ENCODE results near the gene LCP1.
A peak's percentile ranks its signal among the peaks of the same experiment; 100 is the strongest.

Gene LCP1

DNA sequence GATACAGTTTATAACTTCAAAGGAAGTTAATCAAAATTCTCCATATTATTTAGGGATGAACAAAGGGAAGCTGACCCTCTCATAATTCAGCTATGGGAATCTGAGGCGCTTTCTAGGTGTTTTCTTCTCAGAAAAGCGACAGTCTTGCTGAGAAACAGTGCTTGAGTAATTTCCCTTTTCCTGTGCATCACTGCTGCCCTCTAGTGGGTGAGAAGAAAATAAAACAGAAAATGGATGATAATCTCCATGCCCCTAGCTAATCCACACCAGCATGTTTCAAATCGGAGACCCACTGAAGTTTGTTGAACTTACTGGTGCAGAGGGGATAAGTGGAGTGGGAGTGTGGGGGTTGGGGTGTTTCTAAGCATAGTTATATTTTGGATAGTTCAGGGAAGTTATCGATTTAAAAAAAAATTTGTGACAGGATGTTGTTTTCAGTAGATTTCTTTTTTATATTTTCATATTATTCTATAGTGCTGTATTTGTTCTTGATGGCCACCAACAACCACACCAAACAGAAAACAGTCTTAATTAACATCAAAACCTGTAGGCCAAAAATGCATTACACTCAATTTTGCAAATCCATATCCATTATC lies 21.4 kb downstream of the LCP1 start:
- H3K4me1 Mint-ChIP-seq (ENCODE audit: low read depth), result peaks cover 52% of the 10 kb centered on the region
- peaks cover 88% of the 10 kb centered on the region for H3K36me3 Mint-ChIP-seq (ENCODE audit: low read depth)
- no peak overlapping the region for H3K4me3 Mint-ChIP-seq
- no peaks in the 10 kb centered on the region for H3K9me3 Mint-ChIP-seq
- peak overlapping the region; percentile 60 for H3K27ac Mint-ChIP-seq
- no peaks in the 10 kb centered on the region for H3K27me3 Mint-ChIP-seq
- intact Hi-C loops (cut with micrococcal nuclease), result loop anchor here (1.0 to 2.0 kb wide), 2 partner anchors 129 to 160 kb away; no protein-coding TSS in a partner anchor

DNA sequence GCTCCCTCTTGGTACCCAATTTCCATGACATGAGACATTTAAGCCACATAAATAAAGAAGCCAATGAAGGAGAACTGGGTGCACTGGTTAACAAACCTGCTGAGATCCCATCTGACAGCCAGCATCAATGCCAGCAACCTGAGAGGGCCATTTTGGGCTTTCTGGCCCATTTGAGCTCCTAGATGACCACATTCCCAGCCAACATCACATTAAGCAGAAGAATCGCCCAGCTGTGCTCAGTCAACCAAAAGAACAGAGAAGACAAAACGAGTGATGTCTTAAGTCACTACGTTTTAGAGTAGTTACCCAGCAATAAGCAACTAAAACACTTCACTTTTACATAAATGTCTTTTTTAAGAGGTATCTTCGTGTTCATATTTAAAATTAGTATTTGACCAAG lies 21.9 kb downstream of the LCP1 start:
- Mint-ChIP-seq H3K9me3 (no peaks in the 10 kb centered on the region), H3K27ac (peak overlapping the region; percentile 60), H3K4me1 (ENCODE audit: low read depth) (peaks cover 51% of the 10 kb centered on the region), H3K36me3 (ENCODE audit: low read depth) (peaks cover 93% of the 10 kb centered on the region), H3K27me3 (no peaks in the 10 kb centered on the region), H3K4me3 (no peak overlapping the region)
- intact Hi-C loops (cut with micrococcal nuclease), result loop anchor here (2.0 kb wide), 1 partner anchor 161 kb away; no protein-coding TSS in a partner anchor

DNA sequence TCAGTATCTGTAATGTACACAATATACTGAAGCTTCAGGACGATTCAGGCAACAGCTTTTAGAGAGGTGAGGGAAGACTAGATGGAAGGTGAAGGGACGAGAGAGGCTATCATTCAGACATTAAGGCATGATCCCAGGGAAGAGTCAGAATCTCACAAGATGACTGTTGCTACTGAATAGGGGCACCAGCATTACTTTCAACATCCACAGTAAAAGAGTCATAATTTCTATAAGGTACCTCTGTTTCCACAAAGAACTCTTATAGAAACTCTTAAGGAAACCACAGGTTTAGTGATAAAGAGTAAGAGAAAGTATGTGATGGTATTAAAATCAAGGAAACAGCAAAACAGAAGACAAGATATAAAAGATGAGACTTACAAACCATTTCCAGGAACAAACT lies 23.0 kb downstream of the LCP1 start:
- Mint-ChIP-seq H3K9me3 (no peaks in the 10 kb centered on the region), H3K27ac (no peak overlapping the region), H3K4me1 (ENCODE audit: low read depth) (peaks cover 41% of the 10 kb centered on the region), H3K27me3 (no peaks in the 10 kb centered on the region), H3K36me3 (ENCODE audit: low read depth) (peaks cover 93% of the 10 kb centered on the region), H3K4me3 (no peak overlapping the region)
- intact Hi-C loops (cut with micrococcal nuclease), result no loop called here

DNA sequence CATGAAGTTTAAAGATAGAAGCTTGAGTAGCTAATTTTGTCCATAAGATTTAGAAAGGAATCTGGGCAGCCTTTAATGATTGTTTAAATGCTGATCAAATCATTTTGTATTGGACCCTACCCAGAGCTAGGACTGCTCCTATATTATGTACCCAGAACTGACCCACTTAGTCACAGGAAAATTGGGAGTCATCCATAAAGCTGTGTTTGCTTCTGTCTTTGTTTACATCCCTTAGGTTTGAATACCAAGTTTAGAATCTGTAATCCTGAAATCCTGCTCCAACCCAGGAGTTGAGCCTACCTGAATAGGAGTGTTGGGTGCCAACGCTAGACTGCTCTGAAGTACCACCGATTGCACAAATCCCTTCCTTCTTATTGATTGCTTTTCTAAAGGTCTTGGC lies 23.8 kb downstream of the LCP1 start:
- H3K4me1 Mint-ChIP-seq (ENCODE audit: low read depth), result peaks cover 38% of the 10 kb centered on the region
- H3K36me3 Mint-ChIP-seq (ENCODE audit: low read depth), result peaks cover 97% of the 10 kb centered on the region
- intact Hi-C loops (cut with micrococcal nuclease), result no loop called here
- H3K9me3 Mint-ChIP-seq, result no peaks in the 10 kb centered on the region
- H3K27ac Mint-ChIP-seq, result no peak overlapping the region
- H3K4me3 Mint-ChIP-seq, result no peak overlapping the region
- H3K27me3 Mint-ChIP-seq, result no peaks in the 10 kb centered on the region

DNA sequence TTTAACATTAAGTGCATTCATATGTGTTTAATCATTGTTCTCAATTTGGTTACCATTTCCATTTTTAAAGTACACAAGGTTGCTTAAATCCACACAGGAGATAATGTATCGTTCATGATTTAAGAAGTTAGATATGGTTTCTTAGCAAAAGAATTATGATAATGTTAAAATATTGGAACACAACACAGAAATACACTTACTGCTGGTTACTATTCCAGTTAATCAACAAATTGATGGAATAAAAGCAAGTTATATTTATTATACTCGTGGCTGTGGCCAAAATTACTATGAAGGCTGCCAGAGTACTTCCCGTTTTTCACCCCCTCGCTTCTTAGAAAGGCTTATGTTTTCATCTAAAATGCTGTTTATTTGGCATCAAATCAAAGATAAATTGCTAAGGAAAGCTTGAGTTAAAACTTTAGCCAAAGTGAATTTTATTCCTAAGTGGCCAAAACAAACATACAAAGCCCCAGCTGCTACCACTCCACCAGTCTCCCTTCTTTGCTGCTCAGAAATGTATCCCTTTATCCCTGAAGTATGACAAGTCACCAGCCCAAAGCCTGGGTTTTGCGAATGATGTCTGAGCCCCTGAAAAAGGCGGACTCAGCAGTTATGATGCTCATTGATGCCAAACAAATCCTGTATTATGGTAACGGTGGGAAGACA lies 27.7 kb downstream of the LCP1 start:
- intact Hi-C loops (cut with micrococcal nuclease), result no loop called here
- H3K9me3 Mint-ChIP-seq, result no peaks in the 10 kb centered on the region
- H3K27me3 Mint-ChIP-seq, result no peaks in the 10 kb centered on the region
- H3K4me1 Mint-ChIP-seq (ENCODE audit: low read depth), result peaks cover 6% of the 10 kb centered on the region
- peaks cover 100% of the 10 kb centered on the region for H3K36me3 Mint-ChIP-seq (ENCODE audit: low read depth)
- H3K4me3 Mint-ChIP-seq, result no peak overlapping the region
- no peak overlapping the region for H3K27ac Mint-ChIP-seq

DNA sequence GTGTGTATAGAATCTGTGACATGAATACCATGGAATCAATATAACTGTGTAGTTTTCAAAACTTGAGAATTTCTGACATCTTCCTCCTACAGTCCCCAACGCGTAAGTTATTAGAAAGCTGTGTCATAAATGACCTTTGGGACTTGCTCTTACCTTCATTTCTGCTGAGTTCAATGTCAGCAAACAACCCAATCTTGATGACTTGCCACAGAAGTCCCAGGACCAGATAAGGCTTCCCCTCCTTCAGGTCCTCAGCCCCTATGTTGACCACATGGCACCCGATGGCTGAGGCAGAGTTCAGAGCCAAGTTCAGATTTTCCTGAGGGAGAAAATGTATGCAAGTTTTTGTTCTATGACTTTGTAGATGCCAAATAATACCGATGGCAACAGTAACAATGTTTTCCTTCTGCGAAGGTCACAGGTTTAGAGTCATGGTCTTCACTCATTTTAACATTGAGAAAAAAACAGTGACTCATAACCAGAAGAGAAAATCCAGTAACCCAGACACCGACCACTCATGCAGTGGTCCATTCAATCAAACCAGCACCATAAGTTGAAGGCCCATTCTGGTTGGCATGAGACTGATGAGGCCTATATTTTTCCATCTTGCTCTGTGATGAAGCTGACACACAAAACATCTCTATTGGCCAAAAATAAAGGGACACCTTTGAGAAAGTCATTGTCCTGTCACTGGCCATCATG lies 29.2 kb downstream of the LCP1 start:
- no peak overlapping the region for H3K4me3 Mint-ChIP-seq
- H3K27ac Mint-ChIP-seq, result no peak overlapping the region
- intact Hi-C loops (cut with micrococcal nuclease), result no loop called here
- H3K9me3 Mint-ChIP-seq, result no peaks in the 10 kb centered on the region
- no peaks in the 10 kb centered on the region for H3K27me3 Mint-ChIP-seq
- H3K36me3 Mint-ChIP-seq (ENCODE audit: low read depth), result peaks cover 100% of the 10 kb centered on the region
- H3K4me1 Mint-ChIP-seq (ENCODE audit: low read depth), result no peaks in the 10 kb centered on the region

DNA sequence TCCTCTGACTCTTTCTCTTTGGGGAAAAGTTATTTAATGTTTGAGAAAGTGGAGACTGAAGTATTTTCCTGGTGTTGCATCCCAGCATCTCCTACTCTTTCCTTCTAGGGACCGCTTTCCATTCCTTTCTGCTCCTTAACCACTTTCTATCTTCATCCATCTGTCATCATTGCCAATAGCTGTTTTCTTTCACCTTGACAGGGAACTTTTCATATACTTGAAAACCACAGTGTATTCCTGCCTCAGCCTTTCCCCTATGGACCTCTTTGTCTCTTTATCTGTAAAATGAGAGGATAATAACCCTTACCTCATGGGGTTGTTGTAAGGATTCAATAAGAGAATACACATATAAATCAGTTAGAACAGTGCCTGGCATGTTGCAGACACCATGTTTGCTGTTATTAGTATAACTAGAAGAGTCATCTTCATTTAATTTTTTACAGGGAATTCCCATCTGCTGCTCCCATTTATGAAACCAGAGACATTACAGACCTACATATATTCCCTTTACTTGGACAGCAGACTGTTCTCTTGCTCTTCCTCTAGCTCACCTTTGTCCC lies 31.8 kb downstream of the LCP1 start:
- H3K4me3 Mint-ChIP-seq, result no peak overlapping the region

DNA sequence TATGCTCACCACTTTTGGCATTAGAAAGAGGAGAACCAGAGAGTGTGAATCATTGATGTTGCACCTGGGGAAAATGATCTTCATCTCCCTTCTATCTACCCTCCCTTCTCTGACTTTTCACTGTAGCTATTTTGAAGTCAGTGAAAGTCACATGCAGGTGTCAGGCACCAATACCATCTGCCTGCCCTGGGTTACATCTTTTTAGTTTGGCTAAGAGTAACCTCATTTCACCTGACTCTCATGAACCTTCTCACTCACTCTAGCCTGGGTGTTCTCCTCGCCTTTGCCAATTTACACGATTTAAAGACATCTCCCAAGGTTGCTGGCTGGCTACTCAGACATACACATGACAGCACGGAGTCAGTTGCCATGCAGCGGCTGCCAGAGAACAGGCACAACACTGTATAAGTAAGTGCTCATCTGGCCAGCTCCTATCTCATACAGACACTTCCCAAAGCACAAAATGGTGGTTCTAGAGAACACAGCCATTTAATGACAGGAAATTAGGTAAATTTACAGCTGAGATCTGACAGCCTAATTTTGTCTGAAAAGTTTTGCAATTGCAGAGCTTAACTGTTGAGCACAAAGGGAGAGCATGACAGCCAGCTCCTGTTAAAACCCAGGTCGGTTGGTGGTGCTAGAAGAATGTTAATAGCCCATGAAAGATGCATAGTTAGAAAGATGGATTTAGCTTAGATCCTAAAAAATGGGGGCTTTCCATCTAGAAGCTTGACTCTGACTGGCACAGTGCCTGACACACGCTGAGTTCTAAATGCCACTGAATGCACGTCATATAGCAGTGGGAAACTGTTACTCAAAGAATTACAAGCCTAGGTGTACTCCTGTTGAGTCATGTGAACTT lies 32.5 kb downstream of the LCP1 start:
- no peaks in the 10 kb centered on the region for H3K9me3 Mint-ChIP-seq
- H3K4me3 Mint-ChIP-seq, result no peak overlapping the region
- no peaks in the 10 kb centered on the region for H3K4me1 Mint-ChIP-seq (ENCODE audit: low read depth)
- intact Hi-C loops (cut with micrococcal nuclease), result no loop called here
- peaks cover 98% of the 10 kb centered on the region for H3K36me3 Mint-ChIP-seq (ENCODE audit: low read depth)
- H3K27ac Mint-ChIP-seq, result no peak overlapping the region
- H3K27me3 Mint-ChIP-seq, result no peaks in the 10 kb centered on the region

More for the DNA sequence above, 31.8 kb downstream of the LCP1 start:
- no peaks in the 10 kb centered on the region for H3K4me1 Mint-ChIP-seq (ENCODE audit: low read depth)
- intact Hi-C loops (cut with micrococcal nuclease), result no loop called here
- H3K27ac Mint-ChIP-seq, result no peak overlapping the region
- peaks cover 98% of the 10 kb centered on the region for H3K36me3 Mint-ChIP-seq (ENCODE audit: low read depth)
- H3K27me3 Mint-ChIP-seq, result no peaks in the 10 kb centered on the region
- H3K9me3 Mint-ChIP-seq, result no peaks in the 10 kb centered on the region

DNA sequence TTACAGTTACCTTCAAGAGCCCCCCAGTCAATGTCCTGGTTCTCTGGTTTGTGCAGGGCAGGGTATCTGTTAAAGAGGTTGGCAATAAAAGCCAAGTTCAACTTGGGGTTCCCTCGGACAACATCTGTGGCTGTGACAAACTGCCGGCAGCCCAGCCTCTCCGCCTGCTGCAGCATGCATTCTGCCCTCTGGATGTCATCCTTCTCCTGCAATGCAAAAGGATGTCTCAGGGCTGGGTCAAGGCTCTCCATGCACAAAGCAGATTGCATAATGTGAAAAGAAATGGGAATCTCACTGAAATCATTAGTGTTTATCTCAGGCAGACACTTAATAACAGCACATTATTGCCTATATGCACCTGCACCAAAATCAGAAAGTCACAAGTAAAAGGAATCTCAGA lies 35.1 kb downstream of the LCP1 start:
- intact Hi-C loops (cut with micrococcal nuclease), result no loop called here
- Mint-ChIP-seq H3K4me1 (ENCODE audit: low read depth) (no peaks in the 10 kb centered on the region), H3K4me3 (no peak overlapping the region), H3K9me3 (no peaks in the 10 kb centered on the region), H3K27me3 (no peaks in the 10 kb centered on the region), H3K27ac (no peak overlapping the region), H3K36me3 (ENCODE audit: low read depth) (peaks cover 98% of the 10 kb centered on the region)

DNA sequence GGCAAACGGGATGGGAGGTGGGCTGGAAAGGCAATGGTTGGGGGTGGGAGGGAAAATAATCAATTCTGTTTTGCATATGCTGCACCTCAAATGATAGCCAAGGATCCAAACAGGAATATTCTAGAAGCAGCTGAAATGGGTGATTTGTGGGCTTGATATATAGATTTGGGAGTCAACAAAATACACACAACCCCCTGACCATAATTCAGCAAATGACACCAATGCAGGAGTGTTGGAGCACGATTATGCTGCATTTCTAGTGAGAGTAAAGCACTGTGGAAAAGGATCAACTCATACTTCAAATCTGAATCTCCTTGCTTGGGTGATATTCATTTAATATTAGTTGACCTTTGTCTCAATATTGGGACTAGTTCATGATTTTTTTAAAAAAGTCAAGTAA lies 36.0 kb downstream of the LCP1 start:
- Mint-ChIP-seq H3K36me3 (ENCODE audit: low read depth) (peaks cover 98% of the 10 kb centered on the region), H3K27me3 (no peaks in the 10 kb centered on the region), H3K9me3 (no peaks in the 10 kb centered on the region), H3K4me1 (ENCODE audit: low read depth) (no peaks in the 10 kb centered on the region), H3K4me3 (no peak overlapping the region), H3K27ac (no peak overlapping the region)
- intact Hi-C loops (cut with micrococcal nuclease), result no loop called here

DNA sequence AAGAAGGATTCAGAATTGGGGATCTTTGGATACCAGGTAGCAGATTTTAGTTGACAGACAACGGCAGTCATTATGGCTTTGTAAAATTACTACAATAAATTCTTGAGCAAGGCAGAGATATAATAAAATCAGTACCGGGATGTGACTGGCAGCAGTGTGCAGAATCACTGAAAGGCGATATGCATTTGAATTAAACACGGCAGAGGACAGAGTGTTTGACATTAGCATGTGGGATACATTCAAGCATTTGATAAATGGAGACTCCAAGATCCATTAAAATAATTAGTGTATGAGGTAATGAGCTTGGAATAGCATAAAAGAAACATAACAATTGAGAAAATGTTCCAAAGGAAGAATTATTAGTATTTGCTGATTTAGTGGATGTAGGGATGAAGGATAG lies 36.8 kb downstream of the LCP1 start:
- intact Hi-C loops (cut with micrococcal nuclease), result no loop called here
- H3K27ac Mint-ChIP-seq, result no peak overlapping the region
- peaks cover 98% of the 10 kb centered on the region for H3K36me3 Mint-ChIP-seq (ENCODE audit: low read depth)
- no peaks in the 10 kb centered on the region for H3K9me3 Mint-ChIP-seq
- no peaks in the 10 kb centered on the region for H3K27me3 Mint-ChIP-seq
- no peaks in the 10 kb centered on the region for H3K4me1 Mint-ChIP-seq (ENCODE audit: low read depth)
- no peak overlapping the region for H3K4me3 Mint-ChIP-seq

DNA sequence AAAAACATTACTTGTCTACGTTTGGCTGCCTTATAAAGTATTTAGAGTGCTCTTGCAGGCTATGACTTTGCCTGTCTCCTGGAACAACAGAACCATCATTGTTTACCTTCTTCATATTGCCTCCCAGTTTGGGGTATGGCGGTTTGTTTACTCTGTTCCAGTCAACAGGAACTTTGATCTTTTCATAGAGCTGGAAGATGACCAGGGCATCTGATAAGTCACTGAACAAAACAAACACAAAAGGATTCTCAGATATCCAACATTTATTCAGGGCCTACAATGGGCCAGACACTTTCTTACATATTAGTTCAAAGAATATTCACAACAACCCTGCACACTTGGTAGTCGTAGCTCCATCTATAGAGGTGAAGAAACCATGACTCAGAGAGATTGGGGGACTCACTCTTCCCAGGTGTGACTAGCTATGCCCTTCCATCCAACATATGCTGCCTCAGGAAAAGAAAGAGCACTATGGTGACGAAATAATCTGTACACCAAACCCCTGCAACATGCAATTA lies 38.7 kb downstream of the LCP1 start:
- no peaks in the 10 kb centered on the region for H3K4me1 Mint-ChIP-seq (ENCODE audit: low read depth)
- H3K36me3 Mint-ChIP-seq (ENCODE audit: low read depth), result peaks cover 98% of the 10 kb centered on the region
- intact Hi-C loops (cut with micrococcal nuclease), result no loop called here
- no peaks in the 10 kb centered on the region for H3K27me3 Mint-ChIP-seq
- no peak overlapping the region for H3K4me3 Mint-ChIP-seq
- no peaks in the 10 kb centered on the region for H3K9me3 Mint-ChIP-seq
- no peak overlapping the region for H3K27ac Mint-ChIP-seq

DNA sequence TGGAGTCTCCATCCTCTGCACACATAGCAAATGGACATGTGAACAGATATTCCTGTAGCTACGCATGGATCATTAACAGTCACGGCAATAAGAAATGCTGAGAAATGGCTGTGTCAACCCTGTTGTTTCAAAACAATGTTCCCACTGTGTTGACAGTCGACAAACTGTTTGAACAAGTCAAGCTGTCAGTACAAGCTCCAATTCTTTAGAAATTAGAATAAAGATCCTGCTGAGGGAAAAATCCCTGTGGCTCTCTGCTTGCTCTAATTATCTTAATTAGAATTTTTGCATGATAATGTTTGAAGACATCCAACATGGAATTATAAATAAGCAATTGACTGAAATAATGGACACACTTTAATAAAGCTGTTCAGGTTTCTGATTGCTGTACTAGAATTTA lies 39.2 kb downstream of the LCP1 start:
- no peak overlapping the region for H3K4me3 Mint-ChIP-seq
- H3K27ac Mint-ChIP-seq, result no peak overlapping the region
- no peaks in the 10 kb centered on the region for H3K27me3 Mint-ChIP-seq
- H3K36me3 Mint-ChIP-seq (ENCODE audit: low read depth), result peaks cover 98% of the 10 kb centered on the region
- no peaks in the 10 kb centered on the region for H3K9me3 Mint-ChIP-seq
- intact Hi-C loops (cut with micrococcal nuclease), result no loop called here
- H3K4me1 Mint-ChIP-seq (ENCODE audit: low read depth), result no peaks in the 10 kb centered on the region

All from dendritic cell treated with granulocyte-macrophage colony-stimulating factor and Interleukin-4, amounts not matched to agents 40 ng/mL and 50 ng/mL, for 4 days (primary cell).